VCaP (cell line): ENCODE results near the gene TMEM114.
"Not testable (repeated sequence)": the region's sequence is repeated elsewhere in the genome, so short reads cannot be mapped to it uniquely, and the experiment has no call there.

Experiments
- H3K27ac ChIP-seq: fragments of 450-650 bp; 2 replicates; pipeline ENCODE4 v1.5.1; 2017
- CTCF ChIP-seq: fragments of 450-650 bp; conservative IDR thresholded peaks from 2 replicates; pipeline ENCODE4 v1.5.1; 2017; ENCODE audit warnings: mild to moderate bottlenecking, moderate library complexity

TMEM114 gene

DNA sequence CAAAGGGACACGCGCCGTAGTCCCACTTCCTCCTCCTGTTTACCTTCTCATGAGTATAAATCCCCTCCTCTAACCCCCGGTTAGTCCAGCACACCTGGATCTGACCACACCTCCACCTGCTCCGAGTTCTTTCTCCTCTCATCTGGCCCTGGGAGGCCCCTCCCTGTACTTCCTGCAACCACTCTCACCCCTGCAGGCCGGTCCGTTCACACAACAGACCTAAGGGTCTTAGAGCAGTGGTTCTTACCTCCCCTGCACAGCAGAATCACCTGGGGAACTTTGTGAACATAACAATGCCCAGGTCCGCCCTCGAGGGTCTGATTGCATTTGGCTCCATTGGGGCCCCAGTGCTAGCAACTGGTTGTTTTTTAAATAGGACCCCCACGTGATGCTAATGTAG lies 24.8 kb downstream of the TMEM114 start:
- H3K27ac ChIP-seq: no peak overlapping the region
- TF ChIP-seq CTCF: no peak

- H3K27ac ChIP-seq: no peak overlapping the region
- no peak for TF ChIP-seq CTCF
Measured at GRCh38 chr16:8564934-8565345, 25.4 kb downstream of the TMEM114 start.

- not testable (repeated sequence) for H3K27ac ChIP-seq
Measured at GRCh38 chr16:8563944-8564540, 26.3 kb downstream of the TMEM114 start.

DNA sequence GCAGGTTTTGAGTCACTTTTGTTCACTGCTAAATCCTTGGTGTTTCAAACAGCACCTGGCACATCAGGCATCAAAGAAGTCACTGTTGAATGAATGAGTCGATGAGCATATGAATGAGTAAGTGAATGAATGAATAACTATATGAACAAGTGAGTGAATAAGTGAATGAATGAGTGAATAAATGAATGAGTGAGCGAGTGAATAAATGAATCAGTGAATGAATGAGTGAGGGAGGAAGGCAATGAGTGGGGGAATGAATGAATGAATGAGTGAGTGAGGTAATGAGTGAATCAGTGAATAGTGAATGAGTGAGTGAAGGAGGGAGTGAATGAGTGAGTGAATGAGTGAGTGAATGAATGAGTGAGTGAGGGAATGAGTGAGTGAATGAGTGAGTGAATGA lies 28.8 kb downstream of the TMEM114 start:
- TF ChIP-seq CTCF: no peak
- H3K27ac ChIP-seq: no peak overlapping the region

DNA sequence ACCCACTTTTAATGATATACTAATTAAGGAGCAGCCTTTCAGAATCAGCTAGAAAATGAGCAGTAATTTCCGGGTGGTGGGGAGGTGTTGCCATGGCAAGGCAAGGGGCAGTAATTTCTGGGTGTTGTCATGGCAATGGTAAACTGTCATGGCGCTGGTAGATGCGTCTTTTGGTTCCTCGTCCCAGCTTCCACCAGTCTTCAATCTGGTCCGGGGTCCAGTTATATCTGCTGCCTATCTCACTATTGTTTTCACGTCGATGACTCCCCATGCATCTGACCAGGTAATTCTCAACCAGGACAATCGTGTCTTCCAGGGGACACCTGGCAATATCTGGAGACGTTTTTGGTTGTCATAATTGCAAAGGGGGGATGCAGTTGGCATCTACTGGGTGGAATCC lies 34.9 kb downstream of the TMEM114 start:
- no peak overlapping the region for H3K27ac ChIP-seq
- no peak for TF ChIP-seq CTCF

DNA sequence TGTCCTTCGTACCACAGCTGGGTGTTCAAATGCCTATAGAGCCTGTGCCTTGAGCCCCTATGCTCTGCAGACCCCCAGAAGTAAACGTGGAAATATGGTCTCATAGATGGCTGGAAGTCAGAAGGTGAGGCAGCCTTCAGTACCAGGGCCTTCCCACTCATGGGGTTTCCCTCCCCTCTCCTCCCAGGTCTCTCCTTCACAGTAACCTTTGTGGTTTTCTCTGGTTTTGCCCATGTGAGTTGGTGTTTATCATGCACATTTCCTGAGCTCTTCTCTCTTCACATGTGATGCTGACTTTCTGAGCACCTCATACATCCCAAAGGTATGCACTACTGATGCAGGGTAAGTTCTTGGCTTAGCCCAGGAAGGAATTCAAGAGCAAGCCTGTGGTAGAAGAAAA lies 35.4 kb downstream of the TMEM114 start:
- no peak overlapping the region for H3K27ac ChIP-seq
- no peak for TF ChIP-seq CTCF

- no peak overlapping the region for H3K27ac ChIP-seq
- no peak for TF ChIP-seq CTCF
Measured at GRCh38 chr16:8554022-8554421, 36.3 kb downstream of the TMEM114 start.

GRCh38 chr16:8552487-8553221 lies 37.7 kb downstream of the TMEM114 start:
- no peak for TF ChIP-seq CTCF
- no peak overlapping the region for H3K27ac ChIP-seq
